Sigmoid colon (tissue), 7 donors: ENCODE results near the gene C17orf78. TPM values are rescaled to one million over a fixed set of nuclear protein-coding genes. Genes with fewer than 3 reads are reported as not detected.
"Not testable (repeated sequence)": the region's sequence is repeated elsewhere in the genome, so short reads cannot be mapped to it uniquely, and the experiment has no call there.

Experiments
- DNase-seq: peaks from one replicate; pipeline ENCODE4 v3.0.0-alpha.2; 2019
- H3K27ac ChIP-seq, 4 donors: fragments of 200-600 bp; sonication (generic); one replicate each; pipeline ENCODE4 v1.5.1; 2016 to 2019; ENCODE audit warnings: mild to moderate bottlenecking in 1 of 4
- H3K27me3 ChIP-seq, 3 donors: fragments of 200-600 bp; sonication (generic); one replicate each; pipeline ENCODE4 v1.5.1; 2019; ENCODE audit warnings: mild to moderate bottlenecking in 1 of 3
- H3K36me3 ChIP-seq, 4 donors: fragments of 200-600 bp; sonication (generic); one replicate each; pipeline ENCODE4 v1.5.1; 2016 to 2019
- H3K4me1 ChIP-seq, 4 donors: fragments of 200-600 bp; sonication (generic); one replicate each; pipeline ENCODE4 v1.5.1; 2017 to 2019
- H3K4me3 ChIP-seq, 4 donors: fragments of 200-600 bp; sonication (generic); one replicate each; pipeline ENCODE4 v1.5.1; 2017 to 2019; ENCODE audit warnings: mild to moderate bottlenecking in 2 of 4, moderate library complexity in 1 of 4
- H3K9me3 ChIP-seq, 4 donors: fragments of 200-600 bp in 3 of 4; sonication (generic) in 3 of 4; one replicate each; pipeline versions ENCODE4 v1.5.1 to v1.6.1; 2013 to 2019
- CTCF ChIP-seq, 4 experiments: fragments of 450-650 bp in 3 of 4; fragments of 200-600 bp in 1 of 4; IDR thresholded peaks; one replicate each; pipeline ENCODE4 v1.5.1; 2016 to 2019; ENCODE audit warnings: antibody characterized with exemption in 4 of 4, mild to moderate bottlenecking in 3 of 4, moderate library complexity in 2 of 4
- EP300 ChIP-seq, 4 donors: sonication (generic); formaldehyde crosslinking; IDR thresholded peaks; one replicate each; pipeline ENCODE4 v1.6.1; 2017; ENCODE audit warnings: antibody characterized with exemption in 4 of 4
- POLR2A ChIP-seq, 2 donors: fragments of 450-650 bp; IDR thresholded peaks; one replicate each; pipeline ENCODE4 v1.6.1; 2016; ENCODE audit warnings: antibody characterized with exemption in 2 of 2, mild to moderate bottlenecking in 2 of 2, moderate library complexity in 2 of 2
- POLR2AphosphoS5 ChIP-seq, 4 donors: sonication (generic); formaldehyde crosslinking; IDR thresholded peaks; one replicate each; pipeline ENCODE4 v1.6.1; 2017; ENCODE audit warnings: antibody characterized with exemption in 4 of 4
- WGBS, 2 donors: extraction: QIAGEN DNeasy Blood & Tissue Kit; methylation state at CpG; one replicate each; pipeline ENCODE4 v1.1.7; 2013; 5-methylcytosine and 5-hydroxymethylcytosine counted together
- intact Hi-C: fragments of 100-400 bp; cut with DNase I; formaldehyde crosslinking; loops from one replicate; pipeline ENCODE4 v1.15.1; 2023
- polyA plus RNA-seq, 3 donors: library from polyadenylated mRNA; stranded (reverse); fragments of 200-250 nt; gene quantifications; one replicate each; pipeline ENCODE4 v1.2.3, GENCODE V29; 2013
- total RNA-seq, 4 donors: library from RNA; depleted of rRNA; stranded (reverse); fragments of >200 nt; gene quantifications; one replicate each; pipeline ENCODE4 v1.1.0, GENCODE V29; 2016
- donor health status: healthy with polysubstance abuse.
- donor health status: Bipolar disorder and iron deficiency.
- donor health status: healthy.

The C17orf78 gene
- total and polyA plus RNA-seq, 7 donors: not detected

- Histone ChIP-seq H3K4me1 (no peaks in the 10 kb centered on the region), H3K36me3 (no peaks in the 10 kb centered on the region), H3K9me3 (no peaks in the 10 kb centered on the region), H3K4me3 (no peak overlapping the region), H3K27ac (no peak overlapping the region), H3K27me3 (no peaks in the 10 kb centered on the region)
- TF ChIP-seq CTCF (IDR thresholded peaks at IDR 0.05) (no peak), POLR2AphosphoS5 (IDR thresholded peaks at IDR 0.05) (no peak), EP300 (IDR thresholded peaks at IDR 0.05) (no peak), POLR2A (IDR thresholded peaks at IDR 0.05) (no peak)
- DNase-seq: no peak
- 82 to 90% methylated on average over 2 of the region's 2 CpGs for WGBS, 2 donors
- intact Hi-C loops: no loop called here
These were observed 35.0 kb upstream of the C17orf78 start for GRCh38 chr17:37340804-37341203.

GRCh38 chr17:37342589-37342988, 33.2 kb upstream of the C17orf78 start:
- Histone ChIP-seq H3K27me3 (no peaks in the 10 kb centered on the region), H3K36me3 (no peaks in the 10 kb centered on the region), H3K4me3 (no peak overlapping the region), H3K4me1 (no peaks in the 10 kb centered on the region), H3K9me3 (no peaks in the 10 kb centered on the region), H3K27ac (no peak overlapping the region)
- TF ChIP-seq POLR2A (IDR thresholded peaks at IDR 0.05) (no peak), CTCF (IDR thresholded peaks at IDR 0.05) (no peak), EP300 (IDR thresholded peaks at IDR 0.05) (no peak), POLR2AphosphoS5 (IDR thresholded peaks at IDR 0.05) (no peak)
- WGBS, 2 donors: 91 to 95% methylated on average over 2 of the region's 2 CpGs
- intact Hi-C loops: no loop called here
- no peak for DNase-seq

GRCh38 chr17:37344519-37344918, 31.3 kb upstream of the C17orf78 start:
- Histone ChIP-seq H3K27ac (no peak overlapping the region), H3K9me3 (no peaks in the 10 kb centered on the region), H3K27me3 (no peaks in the 10 kb centered on the region), H3K4me3 (no peak overlapping the region), H3K4me1 (no peaks in the 10 kb centered on the region), H3K36me3 (no peaks in the 10 kb centered on the region)
- TF ChIP-seq EP300 (IDR thresholded peaks at IDR 0.05): no peak
- TF ChIP-seq CTCF (IDR thresholded peaks at IDR 0.05): no peak
- no peak for TF ChIP-seq POLR2AphosphoS5 (IDR thresholded peaks at IDR 0.05)
- no peak for TF ChIP-seq POLR2A (IDR thresholded peaks at IDR 0.05)
- 90 to 95% methylated on average over 4 of the region's 4 CpGs for WGBS, 2 donors
- DNase-seq: no peak
- intact Hi-C loops: no loop called here

DNA sequence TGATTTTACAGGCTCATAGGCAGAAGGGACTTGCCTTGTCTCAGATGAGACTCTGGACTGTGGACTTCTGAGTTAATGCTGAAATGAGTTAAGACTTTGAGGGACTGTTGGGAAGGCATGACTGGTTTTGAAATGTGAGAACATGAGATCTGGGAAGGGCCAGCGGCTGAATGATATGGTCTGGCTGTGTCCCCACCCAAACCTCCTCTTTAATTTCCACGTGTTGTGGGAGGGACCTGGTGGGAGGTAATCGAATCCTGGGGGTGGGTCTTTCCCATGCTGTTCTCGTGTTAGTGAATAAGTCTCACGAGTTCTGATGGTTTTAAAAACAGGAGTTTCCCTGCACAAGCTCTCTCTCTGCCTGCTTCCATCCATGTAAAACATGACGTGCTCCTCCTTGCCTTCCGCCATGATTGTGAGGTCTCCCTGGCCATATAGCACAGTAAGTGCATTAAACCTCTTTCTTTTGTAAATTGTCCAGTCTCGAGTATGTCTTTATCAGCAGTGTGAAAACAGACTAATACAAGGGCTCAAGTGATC, 28.9 kb upstream of the C17orf78 start:
- H3K4me1 ChIP-seq, H3K27ac ChIP-seq, H3K36me3 ChIP-seq, DNase-seq, H3K4me3 ChIP-seq, intact Hi-C loops, H3K27me3 ChIP-seq, H3K9me3 ChIP-seq: not testable (repeated sequence)
- 96 to 98% methylated on average over 8 of the region's 8 CpGs for WGBS, 2 donors

DNA sequence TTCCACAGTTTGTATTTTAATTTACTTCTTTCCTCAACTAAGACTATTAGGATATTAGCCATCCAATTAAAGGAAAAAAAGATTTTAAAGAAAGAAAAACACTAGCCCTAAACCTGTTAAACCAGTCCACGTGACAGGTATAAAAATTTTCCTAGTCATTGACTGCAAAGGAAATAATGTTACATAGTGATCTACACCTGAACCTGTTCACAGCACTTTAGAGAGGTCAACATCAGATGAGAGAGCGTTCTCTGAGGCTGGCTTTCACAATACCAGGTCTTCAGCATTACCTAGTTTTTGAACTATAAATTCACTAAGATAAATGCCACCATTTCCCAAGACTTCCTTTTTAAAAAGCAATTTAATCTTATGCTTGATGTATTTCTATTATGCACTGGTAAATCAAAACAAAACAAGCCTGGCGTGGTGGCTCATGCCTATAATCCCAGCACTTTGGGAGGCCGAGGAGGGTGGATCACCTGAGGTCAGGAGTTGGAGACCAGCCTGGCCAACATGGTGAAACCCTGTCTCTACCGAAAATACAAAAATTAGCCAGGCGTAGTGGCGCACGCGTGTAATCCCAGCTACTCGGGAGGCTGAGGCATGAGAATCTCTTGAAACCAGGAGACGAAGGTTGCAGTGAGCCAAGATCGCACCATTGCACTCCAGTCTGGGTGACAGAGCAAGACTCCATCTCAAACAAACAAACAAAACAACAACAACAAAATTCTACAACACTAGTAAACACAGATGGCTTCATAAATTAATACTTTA, 18.8 kb upstream of the C17orf78 start:
- 80 to 86% methylated on average over 12 of the region's 12 CpGs for whole genome bisulfite sequencing, 2 donors
- DNase-seq, H3K9me3 ChIP-seq, H3K36me3 ChIP-seq, H3K4me3 ChIP-seq, H3K27me3 ChIP-seq: not testable (repeated sequence)
- intact Hi-C loops: loop anchor here (10.0 kb wide), 1 partner anchor 752 kb away; the partner anchor contains the start of gene MRM1
- peak overlapping the region in 2 of 4 donors; percentile 92 to 97 for H3K27ac ChIP-seq
- H3K4me1 ChIP-seq: peaks cover 0 to 25% (median 22%) of the 10 kb centered on the region in 4 donors
